DOHH2 (cell line): ENCODE results near the gene RETREG2.

Experiments used
- EZH2phosphoT487 ChIP-seq: fragments of 200-600 bp; sonication (generic); IDR thresholded peaks from 2 replicates; pipeline ENCODE4 v1.6.1; 2017; ENCODE audit warnings: borderline replicate concordance, mild to moderate bottlenecking, antibody characterized with exemption, low read length, moderate library complexity, mixed read lengths
- TF ChIP-seq, protein P1 (sequence below): fragments of 200-600 bp; sonication (generic); IDR thresholded peaks from one replicate; pipeline ENCODE4 v1.5.1; 2014; ENCODE audit warnings: antibody characterized with exemption, mild to moderate bottlenecking, low read depth, low read length; ENCODE audit not compliant: poor library complexity, severe bottlenecking

GRCh38 chr2:219223831-219224610 is 45.9 kb downstream of the RETREG2 start:
- TF ChIP-seq, protein P1, sequence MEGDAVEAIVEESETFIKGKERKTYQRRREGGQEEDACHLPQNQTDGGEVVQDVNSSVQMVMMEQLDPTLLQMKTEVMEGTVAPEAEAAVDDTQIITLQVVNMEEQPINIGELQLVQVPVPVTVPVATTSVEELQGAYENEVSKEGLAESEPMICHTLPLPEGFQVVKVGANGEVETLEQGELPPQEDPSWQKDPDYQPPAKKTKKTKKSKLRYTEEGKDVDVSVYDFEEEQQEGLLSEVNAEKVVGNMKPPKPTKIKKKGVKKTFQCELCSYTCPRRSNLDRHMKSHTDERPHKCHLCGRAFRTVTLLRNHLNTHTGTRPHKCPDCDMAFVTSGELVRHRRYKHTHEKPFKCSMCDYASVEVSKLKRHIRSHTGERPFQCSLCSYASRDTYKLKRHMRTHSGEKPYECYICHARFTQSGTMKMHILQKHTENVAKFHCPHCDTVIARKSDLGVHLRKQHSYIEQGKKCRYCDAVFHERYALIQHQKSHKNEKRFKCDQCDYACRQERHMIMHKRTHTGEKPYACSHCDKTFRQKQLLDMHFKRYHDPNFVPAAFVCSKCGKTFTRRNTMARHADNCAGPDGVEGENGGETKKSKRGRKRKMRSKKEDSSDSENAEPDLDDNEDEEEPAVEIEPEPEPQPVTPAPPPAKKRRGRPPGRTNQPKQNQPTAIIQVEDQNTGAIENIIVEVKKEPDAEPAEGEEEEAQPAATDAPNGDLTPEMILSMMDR: no peak
- no peak for TF ChIP-seq EZH2phosphoT487
